KBM-7 (cell line): ENCODE results near the gene NUPR2.
"Not testable (repeated sequence)": the region's sequence is repeated elsewhere in the genome, so short reads cannot be mapped to it uniquely, and the experiment has no call there.

Source experiments
- DNase-seq: peaks from one replicate; pipeline ENCODE4 v3.0.0-alpha.2; 2015
- in situ Hi-C: fragments of 300-500 bp; cut with MboI; formaldehyde crosslinking; loops from 2 replicates; pipeline ENCODE4 v1.14.3; 2020; ENCODE audit warnings: low sequenced_read_pairs, low pct_unique_long_range_greater_than_20kb, mixed read lengths

Gene NUPR2, protein sequence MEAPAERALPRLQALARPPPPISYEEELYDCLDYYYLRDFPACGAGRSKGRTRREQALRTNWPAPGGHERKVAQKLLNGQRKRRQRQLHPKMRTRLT

DNA sequence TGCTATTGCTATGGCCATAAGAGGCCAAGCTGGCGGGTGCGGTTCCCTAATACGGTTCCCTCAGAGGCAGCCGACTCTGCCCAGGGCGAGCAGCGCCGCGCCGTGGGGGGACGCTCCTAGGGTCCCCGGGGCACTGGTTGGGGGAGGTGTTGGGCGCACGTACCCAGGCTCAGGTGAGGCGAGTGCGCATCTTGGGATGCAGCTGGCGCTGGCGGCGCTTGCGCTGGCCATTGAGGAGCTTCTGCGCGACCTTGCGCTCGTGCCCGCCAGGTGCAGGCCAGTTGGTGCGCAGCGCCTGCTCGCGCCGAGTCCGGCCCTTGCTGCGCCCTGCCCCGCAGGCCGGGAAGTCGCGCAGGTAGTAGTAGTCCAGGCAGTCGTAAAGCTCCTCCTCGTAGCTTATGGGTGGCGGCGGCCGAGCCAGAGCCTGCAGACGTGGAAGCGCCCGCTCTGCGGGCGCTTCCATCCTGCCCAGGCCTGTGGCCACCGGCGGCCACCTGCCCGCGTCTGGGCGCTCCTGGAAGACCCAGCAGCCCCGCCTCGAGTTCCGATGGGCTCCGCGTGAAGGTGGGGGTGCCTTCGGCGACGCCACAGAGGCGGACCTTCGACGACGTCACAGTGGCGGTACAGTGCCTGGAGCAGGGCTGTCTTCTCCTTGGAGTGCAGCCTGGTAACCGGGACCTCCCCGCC is at the start of gene NUPR2:
NUPR2 (minus strand) TSS at position 566 of the 687 bp plus-strand sequence; CDS start at position 463, 103 bp downstream.
- in situ Hi-C loops = no loop called here
- DNase-seq = no peak

DNA sequence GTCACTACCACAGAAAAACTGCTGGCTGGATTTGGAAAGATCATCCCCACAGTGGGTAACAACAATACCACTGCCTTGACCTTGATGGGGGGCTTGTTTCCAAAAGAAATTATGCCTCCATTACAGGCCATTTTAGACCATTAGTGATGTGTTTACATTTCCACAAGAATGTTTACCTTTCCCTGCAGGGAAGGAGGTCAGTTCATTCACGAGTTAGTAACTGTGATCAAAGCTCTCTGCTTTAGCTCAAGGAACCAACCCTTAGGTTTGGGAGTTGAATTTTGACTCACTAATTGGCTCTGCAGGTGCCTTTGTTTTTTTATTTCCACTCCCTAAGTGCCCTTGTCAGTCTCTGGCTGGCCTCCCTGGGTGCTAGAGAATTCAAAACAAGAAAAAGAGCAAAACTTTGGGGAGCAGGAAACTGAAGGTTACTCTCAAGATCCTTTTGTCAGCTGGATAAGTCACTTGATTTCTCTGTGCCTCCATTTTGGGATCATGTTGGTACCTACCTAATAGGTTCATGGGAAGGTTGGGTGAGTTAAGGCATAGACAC is 41.1 kb upstream of the NUPR2 start:
- in situ Hi-C loops = no loop called here
- no peak for DNase-seq

DNA sequence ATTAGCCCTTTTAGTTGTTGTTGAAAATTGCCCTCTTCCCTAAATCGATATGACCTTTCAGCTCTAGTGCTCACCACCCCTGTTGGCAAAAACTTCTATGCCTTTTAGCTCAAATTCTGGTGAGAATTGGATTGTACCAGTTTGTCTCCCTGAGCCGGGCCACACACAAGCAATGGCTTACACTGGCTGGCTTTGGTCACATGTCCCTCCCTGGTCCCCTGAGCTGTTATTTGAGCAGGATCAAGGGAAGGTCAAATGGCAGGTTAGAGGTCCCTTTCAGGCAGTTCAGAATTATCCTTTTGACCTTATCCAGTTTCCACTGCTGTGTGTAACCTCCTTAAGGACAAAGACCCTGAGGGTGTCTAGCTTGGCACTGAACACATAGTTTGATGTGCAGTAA is 14.8 kb upstream of the NUPR2 start:
- in situ Hi-C loops, DNase-seq: not testable (repeated sequence)

DNA sequence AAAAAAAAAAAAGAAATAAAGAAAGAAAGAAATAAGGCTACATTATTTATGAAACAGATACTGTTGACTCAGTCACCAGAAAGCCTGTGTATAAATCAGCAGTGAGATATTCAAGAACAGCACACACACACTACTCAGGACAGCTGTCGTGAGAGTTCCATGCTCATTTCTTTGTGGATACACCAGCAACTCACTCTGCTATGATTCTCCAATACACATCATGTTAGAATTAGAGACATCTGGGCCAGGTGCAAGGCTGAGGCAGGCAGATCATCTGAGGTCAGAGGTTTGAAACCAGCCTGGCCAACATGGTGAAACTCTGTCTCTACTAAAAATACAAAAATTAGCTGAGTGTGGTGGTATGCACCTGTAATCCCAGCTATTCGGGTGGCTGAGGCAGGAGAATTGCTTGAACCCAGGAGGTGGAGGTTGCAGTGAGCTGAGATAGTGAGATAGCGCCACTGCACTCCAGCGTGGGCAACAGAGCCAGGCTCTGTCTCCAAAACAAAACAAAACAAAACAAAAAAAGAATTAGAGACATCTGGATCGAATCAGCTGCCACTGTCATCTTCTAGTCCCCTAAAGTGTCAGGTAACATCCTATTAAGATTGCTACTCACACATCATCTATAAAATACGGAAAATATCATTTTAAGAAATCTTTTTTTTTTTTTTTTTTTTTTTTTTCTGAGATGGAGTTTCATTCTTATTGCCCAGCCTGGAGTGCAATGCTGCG is 11.2 kb upstream of the NUPR2 start:
- in situ Hi-C loops = no loop called here
- DNase-seq = no peak

DNA sequence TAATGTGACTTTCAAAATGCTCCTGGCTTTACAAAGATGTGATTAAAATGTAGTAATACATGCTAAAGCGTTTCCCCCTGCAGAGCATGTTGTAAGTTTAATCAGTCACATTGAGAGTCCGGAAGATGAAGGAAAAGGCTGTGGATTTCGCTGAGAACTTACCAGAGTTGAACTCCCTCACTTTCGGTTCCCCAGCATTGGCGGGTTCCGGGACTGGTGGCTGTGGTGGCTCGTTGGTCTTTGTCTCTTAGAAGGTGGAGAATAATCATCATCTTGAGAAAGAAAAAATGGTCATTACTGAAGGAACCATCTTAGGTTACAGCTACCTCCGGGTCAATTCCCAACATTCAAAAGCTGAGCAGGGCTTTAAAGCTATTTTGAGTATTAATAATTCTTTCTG is 9.6 kb upstream of the NUPR2 start:
- in situ Hi-C loops = no loop called here
- no peak for DNase-seq

DNA sequence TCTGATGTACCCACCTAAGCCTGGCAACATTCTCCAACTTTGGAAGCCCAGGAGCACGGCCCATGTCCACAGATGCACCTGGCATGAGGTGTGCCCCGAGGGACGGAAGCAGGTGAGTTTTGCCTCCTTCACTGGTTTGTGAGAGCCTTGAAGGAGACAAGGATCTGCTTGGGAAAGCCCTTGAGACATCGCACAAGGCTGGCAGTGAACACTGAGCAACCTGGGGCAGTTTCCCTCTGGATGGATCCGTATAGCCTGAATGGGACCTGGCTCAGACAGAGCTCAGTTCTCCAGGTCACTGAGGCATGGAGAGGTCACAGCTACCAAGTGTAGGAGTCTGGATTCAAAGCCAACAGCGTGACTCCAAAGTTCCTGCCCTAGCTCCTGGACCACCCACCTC is 8.8 kb upstream of the NUPR2 start:
- in situ Hi-C loops = no loop called here
- DNase-seq = no peak

DNA sequence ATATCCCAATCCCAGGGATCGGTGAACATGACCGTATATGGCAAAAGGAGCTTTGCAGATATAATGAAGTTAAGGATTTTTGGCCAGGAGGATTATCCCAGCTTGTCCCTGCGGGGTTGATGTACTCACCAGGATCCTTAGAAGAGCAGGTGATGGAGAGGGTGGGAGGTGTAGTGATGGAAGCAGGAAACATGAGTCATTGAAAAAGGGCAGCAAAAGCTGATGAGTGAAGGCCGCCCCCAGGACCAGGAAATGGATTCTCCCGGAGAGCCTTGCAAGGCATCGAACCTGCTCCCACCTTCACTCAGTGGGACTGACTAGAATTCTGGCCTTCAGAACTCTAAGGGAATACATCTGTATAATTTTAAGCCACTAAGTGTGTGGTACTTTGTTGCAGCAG is 5.2 kb upstream of the NUPR2 start:
- in situ Hi-C loops = no loop called here
- DNase-seq = no peak

DNA sequence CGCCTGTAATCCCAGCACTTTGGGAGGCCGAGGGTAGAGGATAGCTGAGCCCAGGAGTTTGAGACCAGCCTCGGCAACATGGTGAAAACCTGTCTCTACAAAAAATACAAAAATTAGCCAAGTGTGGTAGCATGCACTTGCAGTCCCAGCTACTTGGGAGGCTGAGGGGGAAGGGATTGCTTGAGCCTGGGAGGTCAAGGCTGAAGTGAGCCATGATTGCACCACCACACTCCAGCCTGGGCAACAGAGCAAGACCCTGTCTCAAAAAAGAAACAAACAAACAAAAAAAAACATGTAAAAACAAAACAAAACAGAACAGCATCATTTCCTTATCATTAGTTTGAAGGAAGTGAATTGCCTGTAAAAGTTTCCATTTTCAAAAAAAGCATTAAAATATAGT is 4.0 kb downstream of the NUPR2 start:
- DNase-seq, in situ Hi-C loops: not testable (repeated sequence)

DNA sequence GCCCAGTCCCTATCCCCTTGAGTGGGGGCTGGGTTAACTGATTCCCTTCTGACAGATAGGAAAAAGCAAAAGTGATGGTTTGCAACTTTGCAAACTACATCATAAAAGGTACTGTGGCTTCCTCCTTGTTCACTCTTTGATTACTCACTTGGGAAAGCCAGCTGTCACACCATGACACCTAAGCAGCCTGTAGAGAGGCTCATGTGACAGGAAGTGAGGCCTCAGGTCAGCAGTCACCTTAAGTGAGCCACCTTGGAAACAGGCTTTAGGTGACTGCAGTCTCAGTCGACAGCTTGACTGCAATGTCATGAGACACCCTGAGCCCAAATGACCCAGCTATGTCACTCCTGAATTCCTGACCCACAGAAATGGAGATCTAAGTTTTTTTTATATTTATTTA is 5.6 kb downstream of the NUPR2 start:
- in situ Hi-C loops = no loop called here
- DNase-seq = no peak

DNA sequence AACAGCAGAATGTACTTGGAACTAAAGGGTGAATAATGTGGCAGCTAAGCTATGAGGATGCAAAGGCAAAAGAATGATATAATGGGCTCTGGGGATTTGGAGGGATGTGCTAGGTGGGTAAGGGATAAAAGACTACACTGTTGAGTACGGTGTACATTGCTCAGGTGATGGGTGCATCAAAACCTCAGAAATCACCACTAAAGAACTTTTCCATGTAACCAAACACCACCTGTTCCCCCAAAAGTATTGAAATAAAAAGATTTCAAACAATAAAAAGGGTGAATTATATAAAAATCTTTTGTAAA is 8.3 kb downstream of the NUPR2 start:
- no peak for DNase-seq
- in situ Hi-C loops = no loop called here

DNA sequence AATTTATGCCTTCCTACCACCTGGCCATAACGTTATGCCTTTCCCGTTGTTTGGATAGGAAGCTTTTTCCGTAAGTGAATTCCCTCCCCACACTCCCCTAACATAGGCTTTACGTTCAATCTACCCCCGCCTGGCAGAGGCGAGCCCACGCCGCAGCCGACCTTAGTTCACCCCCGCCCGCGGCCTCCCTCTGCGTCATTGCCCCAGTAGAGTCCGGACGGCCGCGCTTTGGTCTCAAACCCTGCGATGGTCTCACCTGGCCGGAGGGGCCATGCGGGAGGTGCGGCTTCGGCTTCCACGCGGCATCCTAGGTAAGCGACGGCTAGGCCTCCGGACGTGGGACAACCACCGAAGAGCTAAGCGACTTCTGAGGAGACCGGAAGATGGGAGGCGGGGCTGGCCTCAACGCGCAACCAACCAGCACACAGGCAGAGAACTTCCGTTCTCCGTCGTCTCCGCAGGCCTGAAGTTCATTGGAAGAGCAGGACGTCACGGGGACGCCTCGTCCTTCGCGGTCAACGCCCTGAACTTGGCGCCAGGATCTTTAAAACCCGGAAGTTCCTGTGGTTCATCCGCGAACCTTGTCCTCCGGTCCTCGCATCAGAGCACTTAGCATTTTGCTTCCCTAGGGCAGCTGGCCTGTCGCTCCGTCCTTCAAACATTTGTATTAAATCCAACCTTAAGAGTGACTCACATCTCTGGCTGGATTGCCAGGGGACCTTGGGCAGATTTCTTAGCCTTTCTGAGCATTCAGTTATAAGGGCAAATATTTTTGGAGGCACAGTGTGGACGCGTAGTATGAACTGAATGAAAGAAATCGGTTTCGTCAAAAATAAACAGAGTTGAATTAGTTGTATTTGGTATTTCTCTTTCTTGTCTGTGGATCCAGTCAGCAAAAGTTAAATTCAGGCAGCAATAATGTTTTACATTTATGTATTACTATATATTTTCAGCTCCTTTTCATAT is 9.8 kb downstream of the NUPR2 start, which contains the start of gene CHCHD2:
CHCHD2 (minus strand) TSS at position 369 of the 966 bp plus-strand sequence; CDS start at position 306, 63 bp downstream.
- in situ Hi-C loops = no loop called here
- peak; percentile 99 for DNase-seq

DNA sequence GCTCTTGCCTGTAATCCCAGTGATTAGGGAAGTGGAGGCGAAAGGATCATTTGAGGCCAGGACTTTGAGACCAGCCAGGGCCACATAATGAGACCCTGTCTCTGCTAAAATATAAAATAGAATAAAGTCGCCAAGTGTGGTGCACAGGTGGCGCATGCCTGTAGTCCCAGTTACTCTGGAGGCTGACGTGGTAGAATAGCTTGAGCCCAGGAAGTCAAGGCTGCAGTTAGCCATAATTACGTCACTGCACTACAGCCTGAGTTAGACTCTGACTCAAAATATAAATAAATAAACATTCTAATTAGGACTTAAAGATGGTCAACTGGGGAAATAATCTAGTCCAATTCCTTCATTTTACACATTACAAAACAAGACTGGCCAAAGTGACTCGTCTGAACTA is 10.7 kb downstream of the NUPR2 start:
- in situ Hi-C loops = no loop called here
- DNase-seq = peak; percentile 49

DNA sequence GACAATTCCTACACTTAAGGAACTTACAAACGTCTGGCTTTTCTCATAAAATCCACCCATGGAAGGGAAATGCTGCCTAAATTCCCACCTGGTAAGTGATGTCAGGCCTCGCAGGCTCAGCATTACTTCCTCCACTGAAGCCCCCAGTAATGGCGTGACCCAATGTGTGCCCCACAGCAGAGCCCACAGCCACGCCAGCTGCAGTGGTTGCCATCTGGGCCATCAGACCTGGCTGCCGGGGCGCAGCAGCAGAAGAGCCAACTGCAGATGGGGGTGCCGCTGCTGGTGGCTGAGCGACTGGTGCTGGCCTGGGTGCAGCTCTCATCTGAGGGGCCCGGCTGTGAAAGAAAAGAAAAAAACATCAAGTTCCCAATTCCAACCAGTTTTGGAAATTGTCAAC is 12.1 kb downstream of the NUPR2 start:
- DNase-seq, in situ Hi-C loops: not testable (repeated sequence)

DNA sequence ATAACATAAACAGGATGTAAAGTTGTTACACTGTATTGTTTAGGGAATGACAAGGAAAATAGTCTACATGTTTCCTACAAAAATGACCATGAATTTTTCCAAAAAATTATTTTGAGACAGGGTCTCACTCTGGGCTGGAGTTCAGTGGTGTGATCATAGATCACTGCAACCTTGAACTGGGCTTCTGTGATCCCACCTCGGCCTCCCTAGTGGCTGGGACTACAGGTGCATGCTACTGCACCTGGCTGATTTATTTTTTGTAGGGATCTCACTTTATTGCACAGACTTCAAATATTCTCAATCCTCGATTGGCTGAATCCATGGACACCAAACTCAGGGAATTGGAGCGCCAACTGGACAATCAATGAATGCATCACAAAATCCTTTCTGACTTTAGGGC is 16.6 kb downstream of the NUPR2 start:
- no peak for DNase-seq
- in situ Hi-C loops = no loop called here

DNA sequence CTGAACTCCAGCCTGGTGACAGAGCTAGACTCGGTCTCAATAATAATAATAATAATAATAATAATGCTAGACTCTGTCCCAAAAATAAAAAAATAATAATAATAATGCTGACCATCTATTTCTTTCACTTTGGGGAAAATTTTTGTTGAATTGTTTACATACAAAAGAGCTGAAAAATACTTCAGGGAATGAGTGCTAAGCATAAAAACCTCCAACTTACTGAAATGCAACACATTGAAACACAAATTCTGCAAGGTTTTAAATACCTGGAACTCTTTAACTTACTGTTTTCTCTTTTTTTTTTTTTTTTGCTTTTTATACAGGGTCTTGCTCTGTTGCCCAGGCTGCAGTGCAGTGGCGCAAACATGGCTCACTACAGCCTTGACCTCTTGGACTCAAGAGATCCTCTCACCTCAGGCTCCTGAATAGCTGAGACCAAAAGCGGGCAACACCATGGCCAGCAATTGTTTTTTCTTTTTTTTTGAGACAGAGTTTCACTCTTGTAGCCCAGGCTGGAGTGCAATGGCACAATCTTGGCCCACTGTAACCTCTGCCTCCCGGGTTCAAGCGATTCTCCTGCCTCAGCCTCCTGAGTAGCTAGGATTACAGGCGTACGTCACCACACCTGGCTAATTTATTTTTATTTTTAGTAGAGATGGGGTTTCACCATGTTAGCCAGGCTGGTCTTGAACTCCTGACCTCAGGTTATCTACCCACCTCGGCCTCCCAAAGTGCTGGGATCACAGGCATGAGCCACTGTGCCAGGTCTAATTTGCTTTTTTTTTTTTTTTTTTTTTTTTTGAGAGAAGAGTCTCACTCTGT is 17.8 kb downstream of the NUPR2 start:
- in situ Hi-C loops, DNase-seq: not testable (repeated sequence)

DNA sequence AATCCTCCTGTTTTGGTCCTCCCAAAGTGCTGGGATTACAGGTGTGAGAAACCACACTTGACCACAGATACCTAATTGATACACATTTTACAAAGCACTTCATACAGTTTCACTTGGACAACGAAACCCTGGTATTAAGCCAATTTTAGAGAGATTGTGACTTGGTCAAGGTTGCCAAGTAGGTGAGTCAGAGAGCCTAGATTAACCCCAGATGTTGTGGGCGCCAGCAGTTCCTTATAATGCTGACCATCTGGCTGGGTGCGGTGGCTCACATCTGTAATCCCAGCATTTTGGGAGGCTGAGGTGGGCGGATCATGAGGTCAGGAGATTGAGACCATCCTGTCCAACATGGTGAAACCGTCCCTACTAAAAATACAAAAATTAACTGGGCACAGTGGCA is 18.5 kb downstream of the NUPR2 start:
- in situ Hi-C loops = no loop called here
- DNase-seq = no peak

DNA sequence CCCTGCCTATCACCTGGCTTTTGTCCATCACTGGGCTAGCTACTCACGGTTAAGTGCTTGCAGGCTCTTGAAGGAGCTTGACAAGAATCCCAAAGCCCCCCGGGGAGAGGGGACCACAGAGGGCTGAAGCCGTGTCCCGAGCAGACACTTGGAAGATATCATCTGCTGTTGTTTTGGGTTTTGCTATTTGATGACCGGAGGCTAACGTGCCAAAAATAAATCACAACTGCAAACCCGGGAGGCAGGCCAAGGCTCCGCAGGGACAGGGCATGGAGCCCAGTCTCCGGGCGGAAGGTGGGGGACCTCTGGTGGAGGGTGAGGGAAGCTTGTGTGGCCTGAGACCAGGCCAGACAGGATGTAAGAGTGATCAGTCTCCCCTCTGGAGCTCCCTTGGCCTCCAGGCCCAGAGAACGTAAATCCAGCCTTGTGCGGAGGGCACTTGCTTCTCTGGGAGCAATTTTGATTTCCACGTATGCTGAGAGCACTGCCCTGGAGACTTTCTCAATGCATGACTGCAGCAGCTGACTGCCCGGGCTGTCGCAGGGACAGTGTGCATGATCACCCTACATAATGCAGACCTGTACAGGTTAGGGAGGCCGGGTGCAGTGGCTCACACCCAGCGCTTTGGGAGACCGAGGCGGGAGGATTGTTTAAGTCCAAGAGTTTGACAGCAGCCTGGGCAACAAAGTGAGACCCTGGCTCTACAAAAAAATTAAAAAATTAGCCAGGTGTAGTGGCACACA is 23.3 kb downstream of the NUPR2 start, which contains the start of gene PHKG1:
PHKG1 (minus strand) TSS at position 164 of the 743 bp plus-strand sequence. CDS start 4,011 bp downstream, outside the sequence.
- DNase-seq = no peak
- in situ Hi-C loops = no loop called here

DNA sequence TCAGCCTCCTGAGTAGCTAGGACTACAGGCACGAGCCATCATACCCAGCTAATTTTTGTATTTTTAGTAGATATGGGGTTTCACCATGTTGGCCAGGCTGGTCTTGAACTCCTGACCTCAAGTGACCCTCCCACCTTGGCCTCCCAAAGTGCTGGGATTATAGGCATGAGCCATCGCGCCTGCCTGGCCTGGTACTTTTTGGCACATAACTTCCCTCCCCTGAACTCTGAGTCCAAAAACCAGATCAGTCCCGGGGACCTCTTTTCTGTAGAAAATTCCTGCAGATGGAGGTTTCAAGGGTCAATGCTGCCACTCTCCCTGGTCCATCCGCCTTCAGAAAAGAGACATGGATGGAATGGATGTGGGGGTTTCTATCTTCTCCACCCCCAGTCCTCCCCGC is 23.8 kb downstream of the NUPR2 start:
- in situ Hi-C loops, DNase-seq: not testable (repeated sequence)
